ENCODE data around the gene FOXL3. TPM values are rescaled to one million over a fixed set of nuclear protein-coding genes. Genes with fewer than 3 reads are reported as not detected.
"Not testable (repeated sequence)": the region's sequence is repeated elsewhere in the genome, so short reads cannot be mapped to it uniquely, and the experiment has no call there.

FOXL3 gene
- total and polyA plus RNA-seq, 4 donors: not detected

GRCh38 chr7:263483-264351 is 26.3 kb upstream of the FOXL3 start:
- 77 to 85% methylated on average over 9 to 34 of the region's 37 CpGs for WGBS, 2 donors
- not testable (repeated sequence) for H3K36me3 ChIP-seq (ENCODE audit: control insufficient read depth in 1 of 2, insufficient read depth in 2 of 2, low read length in 1 of 2); H3K9me3 ChIP-seq (ENCODE audit: control insufficient read depth, low read length); H3K27me3 ChIP-seq (ENCODE audit: control insufficient read depth in 1 of 2, insufficient read depth in 2 of 2, low read length in 1 of 2); H3K4me3 ChIP-seq (ENCODE audit: low read length in 2 of 2); H3K27ac ChIP-seq (ENCODE audit: low read depth in 1 of 2, low read length in 2 of 2); ATAC-seq (ENCODE audit: low FRiP score); H3K4me1 ChIP-seq (ENCODE audit: control insufficient read depth in 1 of 2, insufficient read depth in 2 of 2, low read length in 2 of 2)
- intact Hi-C loops (cut with DNase I): loop anchor here in 1 of 2 donors (2.0 kb wide), 1 partner anchor 47 kb away; no protein-coding TSS in a partner anchor
- peak; percentile 46 to 62 for DNase-seq

- H3K4me3 ChIP-seq (ENCODE audit: low read length in 2 of 2): no peak overlapping the region
- H3K4me1 ChIP-seq (ENCODE audit: control insufficient read depth in 1 of 2, insufficient read depth in 2 of 2, low read length in 2 of 2): no peaks in the 10 kb centered on the region
- ATAC-seq (ENCODE audit: low FRiP score): no peak
- H3K9me3 ChIP-seq (ENCODE audit: control insufficient read depth, low read length): no peaks in the 10 kb centered on the region
- H3K36me3 ChIP-seq (ENCODE audit: control insufficient read depth in 1 of 2, insufficient read depth in 2 of 2, low read length in 1 of 2): peaks cover 0 to 2% of the 10 kb centered on the region in 2 donors
- no peaks in the 10 kb centered on the region for H3K27me3 ChIP-seq (ENCODE audit: control insufficient read depth in 1 of 2, insufficient read depth in 2 of 2, low read length in 1 of 2)
- no peak overlapping the region for H3K27ac ChIP-seq (ENCODE audit: low read depth in 1 of 2, low read length in 2 of 2)
- intact Hi-C loops (cut with DNase I): loop anchor here in 1 of 2 donors (2.0 kb wide), 1 partner anchor 46 kb away; no protein-coding TSS in a partner anchor
- DNase-seq: peak; percentile 46 to 62
- 80 to 87% methylated on average over 27 of the region's 27 CpGs for WGBS, 2 donors
Observed at GRCh38 chr7:264541-265191, 25.3 kb upstream of the FOXL3 start.

- Histone ChIP-seq H3K9me3 (ENCODE audit: control insufficient read depth, low read length) (no peaks in the 10 kb centered on the region), H3K4me3 (ENCODE audit: low read length in 2 of 2) (no peak overlapping the region), H3K36me3 (ENCODE audit: control insufficient read depth in 1 of 2, insufficient read depth in 2 of 2, low read length in 1 of 2) (peaks cover 0 to 1% of the 10 kb centered on the region in 2 donors), H3K4me1 (ENCODE audit: control insufficient read depth in 1 of 2, insufficient read depth in 2 of 2, low read length in 2 of 2) (no peaks in the 10 kb centered on the region), H3K27ac (ENCODE audit: low read depth in 1 of 2, low read length in 2 of 2) (no peak overlapping the region), H3K27me3 (ENCODE audit: control insufficient read depth in 1 of 2, insufficient read depth in 2 of 2, low read length in 1 of 2) (no peaks in the 10 kb centered on the region)
- intact Hi-C loops (cut with DNase I): loop anchor here in 1 of 2 donors (2.0 kb wide), 1 partner anchor 45 kb away; no protein-coding TSS in a partner anchor
- WGBS, 2 donors: 65% methylated on average over 25 of the region's 25 CpGs
- ATAC-seq (ENCODE audit: low FRiP score) (no peak), DNase-seq (peak; percentile 34 to 64)
Observed at GRCh38 chr7:265192-265997, 24.6 kb upstream of the FOXL3 start.

- intact Hi-C loops (cut with DNase I): loop anchor here in 1 of 2 donors (2.0 kb wide), 1 partner anchor 45 kb away; no protein-coding TSS in a partner anchor
- DNase-seq: peak; percentile 42 to 74
- no peaks in the 10 kb centered on the region for H3K36me3 ChIP-seq (ENCODE audit: control insufficient read depth in 1 of 2, insufficient read depth in 2 of 2, low read length in 1 of 2)
- H3K4me3 ChIP-seq (ENCODE audit: low read length in 2 of 2): no peak overlapping the region
- H3K4me1 ChIP-seq (ENCODE audit: control insufficient read depth in 1 of 2, insufficient read depth in 2 of 2, low read length in 2 of 2): no peaks in the 10 kb centered on the region
- 73 to 80% methylated on average over 18 to 22 of the region's 22 CpGs for WGBS, 2 donors
- H3K27ac ChIP-seq (ENCODE audit: low read depth in 1 of 2, low read length in 2 of 2): no peak overlapping the region
- no peaks in the 10 kb centered on the region for H3K9me3 ChIP-seq (ENCODE audit: control insufficient read depth, low read length)
- no peaks in the 10 kb centered on the region for H3K27me3 ChIP-seq (ENCODE audit: control insufficient read depth in 1 of 2, insufficient read depth in 2 of 2, low read length in 1 of 2)
- peak; percentile 39 for ATAC-seq (ENCODE audit: low FRiP score)
Observed at GRCh38 chr7:265998-266850, 23.7 kb upstream of the FOXL3 start.

- no peaks in the 10 kb centered on the region for H3K9me3 ChIP-seq (ENCODE audit: control insufficient read depth, low read length)
- H3K4me1 ChIP-seq (ENCODE audit: control insufficient read depth in 1 of 2, insufficient read depth in 2 of 2, low read length in 2 of 2): no peaks in the 10 kb centered on the region
- DNase-seq (peak; percentile 48 to 77), ATAC-seq (ENCODE audit: low FRiP score) (peak; percentile 49)
- H3K36me3 ChIP-seq (ENCODE audit: control insufficient read depth in 1 of 2, insufficient read depth in 2 of 2, low read length in 1 of 2): no peaks in the 10 kb centered on the region
- H3K27ac ChIP-seq (ENCODE audit: low read depth in 1 of 2, low read length in 2 of 2): no peak overlapping the region
- no peaks in the 10 kb centered on the region for H3K27me3 ChIP-seq (ENCODE audit: control insufficient read depth in 1 of 2, insufficient read depth in 2 of 2, low read length in 1 of 2)
- intact Hi-C loops (cut with DNase I): no loop called here
- H3K4me3 ChIP-seq (ENCODE audit: low read length in 2 of 2): no peak overlapping the region
- WGBS, 2 donors: 74 to 79% methylated on average over 44 to 45 of the region's 45 CpGs
Observed at GRCh38 chr7:266851-267840, 22.8 kb upstream of the FOXL3 start.

GRCh38 chr7:268991-269390 is 21.0 kb upstream of the FOXL3 start:
- intact Hi-C loops (cut with DNase I): no loop called here
- Histone ChIP-seq H3K4me3 (ENCODE audit: low read length in 2 of 2) (no peak overlapping the region), H3K4me1 (ENCODE audit: control insufficient read depth in 1 of 2, insufficient read depth in 2 of 2, low read length in 2 of 2) (no peaks in the 10 kb centered on the region), H3K27me3 (ENCODE audit: control insufficient read depth in 1 of 2, insufficient read depth in 2 of 2, low read length in 1 of 2) (no peaks in the 10 kb centered on the region), H3K9me3 (ENCODE audit: control insufficient read depth, low read length) (no peaks in the 10 kb centered on the region), H3K36me3 (ENCODE audit: control insufficient read depth in 1 of 2, insufficient read depth in 2 of 2, low read length in 1 of 2) (no peaks in the 10 kb centered on the region), H3K27ac (ENCODE audit: low read depth in 1 of 2, low read length in 2 of 2) (no peak overlapping the region)
- no peak for ATAC-seq (ENCODE audit: low FRiP score)
- WGBS, 2 donors: 83 to 89% methylated on average over 12 of the region's 12 CpGs
- peak in 1 of 2 donors; percentile 66 for DNase-seq

GRCh38 chr7:269721-270120 is 20.2 kb upstream of the FOXL3 start:
- WGBS, 2 donors: 80 to 85% methylated on average over 11 of the region's 11 CpGs
- Histone ChIP-seq H3K4me1 (ENCODE audit: control insufficient read depth in 1 of 2, insufficient read depth in 2 of 2, low read length in 2 of 2) (no peaks in the 10 kb centered on the region), H3K9me3 (ENCODE audit: control insufficient read depth, low read length) (no peaks in the 10 kb centered on the region), H3K27me3 (ENCODE audit: control insufficient read depth in 1 of 2, insufficient read depth in 2 of 2, low read length in 1 of 2) (no peaks in the 10 kb centered on the region), H3K27ac (ENCODE audit: low read depth in 1 of 2, low read length in 2 of 2) (no peak overlapping the region), H3K36me3 (ENCODE audit: control insufficient read depth in 1 of 2, insufficient read depth in 2 of 2, low read length in 1 of 2) (no peaks in the 10 kb centered on the region), H3K4me3 (ENCODE audit: low read length in 2 of 2) (no peak overlapping the region)
- DNase-seq: peak in 1 of 2 donors; percentile 64
- ATAC-seq (ENCODE audit: low FRiP score): no peak
- intact Hi-C loops (cut with DNase I): no loop called here
